T-cell (primary cell): ENCODE measurements around the gene SIGMAR1. TPM values are rescaled to one million over a fixed set of nuclear protein-coding genes. Genes with fewer than 3 reads are reported as not detected.

Experiments
- ATAC-seq, 4 experiments: fragments of 200-7000 bp in 3 of 4; fragments of 150-1000 bp in 1 of 4; cut with Tn5 transposase; replicated peaks in 1 of 4; 1 replicate in 3 of 4; 2 replicates in 1 of 4; pipeline ENCODE4 v1.10.0; 2021; ENCODE audit warnings: moderate library complexity in 3 of 4, mild to moderate bottlenecking in 2 of 4, moderate number of reproducible peaks in 1 of 4
- CTCF ChIA-PET, 2 donors: fragments of 300-600 bp; sonication (Branson Sonifier 250); formaldehyde crosslinking; loops; one replicate each; lab custom pipeline; 2022; ENCODE audit warnings: antibody characterized with exemption in 2 of 2; lab: Charles Lee
- POLR2A ChIA-PET, 2 donors: fragments of 300-600 bp; sonication (Branson Sonifier 250); formaldehyde crosslinking; loops; one replicate each; lab custom pipeline; 2022; ENCODE audit warnings: antibody characterized with exemption in 2 of 2; lab: Charles Lee
- DNase-seq, 35 experiments: peaks; one replicate each; pipeline versions ENCODE4 v3.0.0 to v3.0.0-alpha.2; 2013 to 2023
- H3K27ac ChIP-seq: one replicate; pipeline ENCODE4 v1.5.1; 2013; ENCODE audit warnings: low read length
- H3K27me3 ChIP-seq, 2 experiments: replicated peaks in 1 of 2; 1 replicate in 1 of 2; 2 replicates in 1 of 2; pipeline versions ENCODE4 v1.6.1 to v1.7.0; 2013; ENCODE audit warnings: low read length in 1 of 2, mixed read lengths in 1 of 2; ENCODE audit not compliant: control insufficient read depth in 2 of 2, insufficient read depth in 2 of 2; ENCODE audit errors: extremely low read depth in 1 of 2
- H3K36me3 ChIP-seq, 2 donors: 1 replicate in 1 of 2; 2 replicates in 1 of 2; pipeline versions ENCODE4 v1.6.1 to v1.7.0; 2013; ENCODE audit warnings: low read length in 1 of 2; ENCODE audit not compliant: control insufficient read depth in 2 of 2, insufficient read depth in 1 of 2; ENCODE audit errors: extremely low read depth in 1 of 2
- H3K4me1 ChIP-seq, 2 experiments: 1 replicate in 1 of 2; 2 replicates in 1 of 2; pipeline versions ENCODE4 v1.6.1 to v1.7.0; 2013; ENCODE audit warnings: low read length in 2 of 2, mixed read lengths in 1 of 2; ENCODE audit not compliant: insufficient read depth in 2 of 2, control insufficient read depth in 1 of 2; ENCODE audit errors: extremely low read depth in 1 of 2
- H3K4me3 ChIP-seq, 2 donors: 1 replicate in 1 of 2; 2 replicates in 1 of 2; pipeline versions ENCODE4 v1.5.1 to v1.7.0; 2013; ENCODE audit warnings: mild to moderate bottlenecking in 2 of 2, low read length in 1 of 2, moderate library complexity in 1 of 2; ENCODE audit not compliant: control insufficient read depth in 1 of 2; ENCODE audit errors: extremely low read depth in 1 of 2
- H3K9me3 ChIP-seq: 2 replicates; pipeline ENCODE4 v1.7.0; 2013
- H3K27ac Mint-ChIP-seq, 2 donors: one replicate each; pipeline ENCODE4 v1.8.0; 2020 to 2021; ENCODE audit warnings: mild to moderate bottlenecking in 2 of 2, mixed read lengths in 2 of 2
- H3K27me3 Mint-ChIP-seq, 2 donors: one replicate each; pipeline ENCODE4 v1.8.0; 2021 to 2022; ENCODE audit warnings: mixed read lengths in 2 of 2
- H3K36me3 Mint-ChIP-seq: one replicate; pipeline ENCODE4 v1.8.0; 2021; ENCODE audit warnings: mixed read lengths
- H3K4me1 Mint-ChIP-seq, 3 donors: one replicate each; pipeline ENCODE4 v1.8.0; 2020 to 2022; ENCODE audit warnings: mixed read lengths in 3 of 3, mild to moderate bottlenecking in 1 of 3
- H3K4me3 Mint-ChIP-seq, 3 donors: one replicate each; pipeline ENCODE4 v1.8.0; 2020 to 2022; ENCODE audit warnings: mild to moderate bottlenecking in 3 of 3, mixed read lengths in 3 of 3, moderate library complexity in 3 of 3
- H3K9me3 Mint-ChIP-seq, 3 donors: one replicate each; pipeline ENCODE4 v1.8.0; 2020 to 2022; ENCODE audit warnings: mixed read lengths in 3 of 3
- WGBS: methylation state at CpG from one replicate; pipeline ENCODE4 v1.1.5; 2013; ENCODE audit warnings: missing lambda C conversion rate; ENCODE audit not compliant: insufficient coverage; 5-methylcytosine and 5-hydroxymethylcytosine counted together
- total RNA-seq, 35 experiments: library from RNA in 6 of 35; stranded (reverse) in 6 of 35; fragments of 120-200 nt in 1 of 35; gene quantifications; one replicate each; pipeline versions ENCODE4 v1.2.1 to v1.2.4 and lab custom pipeline; 2013 to 2026

The SIGMAR1 gene
- total RNA-seq, 5 donors from 2014 or later (not counting 1 experiment from before 2014, with no cell fraction given) = 27.7 to 65.9 (median 60.9) TPM

DNA sequence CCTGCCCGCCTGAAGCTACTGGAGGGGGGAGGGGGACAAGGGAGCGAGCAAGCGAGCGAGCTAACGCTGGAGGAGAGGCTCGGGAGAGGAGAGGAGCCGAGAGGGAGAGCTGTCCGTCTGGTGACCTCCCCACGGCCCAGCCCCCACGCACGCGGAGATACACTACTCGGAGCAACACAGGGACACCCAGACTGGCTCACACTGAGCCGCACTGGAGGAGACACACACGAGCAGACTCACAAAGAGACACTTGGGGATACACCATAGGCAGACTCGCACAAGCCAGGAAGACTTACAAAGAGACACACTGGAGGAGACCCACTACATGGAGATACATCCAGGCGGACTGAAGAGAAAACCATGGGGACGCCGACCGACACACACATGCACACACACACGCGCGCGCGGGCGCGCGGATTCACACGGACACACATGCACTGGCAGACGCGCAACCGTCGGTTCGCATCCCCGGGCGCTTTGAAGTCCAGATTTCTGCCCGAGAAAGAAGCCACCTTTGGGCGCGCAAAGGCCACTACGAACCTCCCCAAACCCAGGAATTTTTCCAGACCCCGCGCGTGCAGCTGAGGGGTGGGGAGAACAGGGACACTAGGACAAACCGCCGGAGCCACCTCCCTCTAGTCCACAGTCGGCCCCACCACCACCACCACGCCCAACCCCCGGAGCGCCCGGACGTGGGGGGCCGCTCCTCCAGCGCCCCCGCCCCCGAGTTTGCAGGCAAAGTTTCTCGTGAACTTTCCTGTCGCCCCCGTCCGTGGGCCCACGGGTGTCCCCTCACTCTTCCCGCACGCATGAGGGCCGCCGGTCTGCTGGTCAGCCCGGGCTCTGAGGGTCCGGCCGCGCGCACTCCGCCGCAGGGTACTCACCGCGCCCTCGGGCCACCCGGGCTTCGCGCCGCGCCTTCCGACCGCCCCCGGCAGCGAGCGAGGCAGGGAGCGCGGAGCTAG is 48.6 kb downstream of the SIGMAR1 start:
- no peak overlapping the region for H3K27ac ChIP-seq

DNA sequence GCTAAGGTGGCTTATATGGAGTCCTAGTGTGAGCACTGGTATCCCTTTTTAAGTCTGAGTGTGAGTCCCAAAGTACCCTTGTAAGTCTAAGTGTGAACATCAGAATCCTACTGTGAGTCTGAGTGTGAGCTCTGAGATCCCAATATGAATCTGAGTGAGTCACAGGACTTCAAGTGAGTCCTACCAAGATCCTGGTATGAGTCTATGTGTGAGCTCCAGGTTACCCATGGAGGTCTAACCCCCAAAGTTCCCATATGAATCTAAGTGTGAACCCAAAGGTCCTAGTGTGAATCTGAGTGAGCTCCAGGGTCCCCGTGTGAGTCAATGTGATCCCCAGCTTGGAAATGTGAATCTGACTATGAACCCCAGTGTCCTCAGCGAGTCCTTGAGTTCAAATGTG is 50.3 kb downstream of the SIGMAR1 start:
- no peak overlapping the region for H3K4me3 Mint-ChIP-seq

More for the DNA sequence above, 48.6 kb downstream of the SIGMAR1 start:
- Mint-ChIP-seq H3K36me3 (no peaks in the 10 kb centered on the region), H3K27me3 (peaks cover 69 to 88% of the 10 kb centered on the region in 2 donors), H3K27ac (peak overlapping the region in 1 of 2 donors; percentile 62), H3K4me1 (peaks cover 23 to 35% (median 31%) of the 10 kb centered on the region in 3 donors), H3K9me3 (no peaks in the 10 kb centered on the region), H3K4me3 (peak overlapping the region; percentile 53 to 70 (median 66))
- Histone ChIP-seq H3K4me3 (no peak overlapping the region), H3K9me3 (no peaks in the 10 kb centered on the region), H3K36me3 (no peaks in the 10 kb centered on the region), H3K27me3 (peaks cover 24 to 85% of the 10 kb centered on the region in 2 experiments), H3K4me1 (peaks cover 0 to 32% of the 10 kb centered on the region in 2 experiments)
- ChIA-PET POLR2A (no interaction called here), CTCF (interaction anchor here (0.7 to 1.4 kb wide), 2 partner anchors 13 to 15 kb away, joined by 3 read pairs; no protein-coding TSS in a partner anchor)
- DNase-seq (no peak), ATAC-seq (no peak)
- WGBS = 3% methylated on average over 58 of the region's 86 CpGs

DNA sequence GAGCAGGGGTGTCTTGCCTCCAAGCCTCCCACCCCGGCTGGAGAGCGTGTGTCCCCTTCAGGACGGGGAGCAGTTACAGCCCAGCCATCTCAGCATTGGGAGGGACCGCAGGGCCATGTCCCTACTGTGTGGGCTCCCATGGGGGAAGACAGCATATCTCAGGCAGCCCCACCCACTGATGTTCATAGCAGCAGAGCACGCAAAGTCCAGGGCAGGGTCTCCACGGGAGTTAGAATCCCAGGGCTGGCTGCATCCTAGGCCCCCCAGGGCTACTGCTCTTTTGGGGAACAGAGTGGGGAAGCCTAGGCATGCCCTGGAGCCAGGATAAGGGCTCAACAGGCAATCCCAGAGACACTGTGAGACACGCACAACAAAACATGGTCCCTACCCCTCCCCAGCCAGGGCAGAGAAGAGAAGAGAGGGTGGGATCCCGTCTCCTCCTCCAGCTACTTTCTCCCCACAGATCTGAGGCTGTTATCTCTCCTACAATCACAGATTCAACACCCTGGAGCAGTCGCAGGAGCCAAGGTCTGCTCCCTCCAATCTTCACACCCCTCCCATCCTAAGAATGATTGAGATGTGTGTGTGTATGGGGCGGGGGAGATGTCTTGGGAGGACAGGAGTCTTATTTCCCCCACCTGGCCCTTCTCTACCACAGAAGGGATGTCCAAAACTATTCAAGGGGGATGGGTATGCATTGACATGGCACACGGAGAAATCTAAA is 51.5 kb downstream of the SIGMAR1 start:
- Histone ChIP-seq H3K9me3 (no peaks in the 10 kb centered on the region), H3K36me3 (no peaks in the 10 kb centered on the region), H3K4me1 (peaks cover 0 to 23% of the 10 kb centered on the region in 2 experiments), H3K27ac (no peak overlapping the region), H3K4me3 (no peak overlapping the region), H3K27me3 (peaks cover 26 to 68% of the 10 kb centered on the region in 2 experiments)
- H3K36me3 Mint-ChIP-seq = no peaks in the 10 kb centered on the region
- ChIA-PET CTCF (no interaction called here), POLR2A (interaction anchor here in 1 of 2 donors (0.5 kb wide), 1 partner anchor 1184 kb away, joined by 3 read pairs; no protein-coding TSS in a partner anchor)
- DNase-seq (no peak), ATAC-seq (no peak)
- peaks cover 18 to 23% (median 20%) of the 10 kb centered on the region in 3 donors for H3K4me1 Mint-ChIP-seq
- WGBS = 0% methylated on average over 5 of the region's 11 CpGs
- no peak overlapping the region for H3K27ac Mint-ChIP-seq
- H3K27me3 Mint-ChIP-seq = peaks cover 74 to 83% of the 10 kb centered on the region in 2 donors
- no peak overlapping the region for H3K4me3 Mint-ChIP-seq
- H3K9me3 Mint-ChIP-seq = no peaks in the 10 kb centered on the region

More for the DNA sequence above, 50.3 kb downstream of the SIGMAR1 start:
- Histone ChIP-seq H3K9me3 (no peaks in the 10 kb centered on the region), H3K4me1 (peaks cover 0 to 32% of the 10 kb centered on the region in 2 experiments), H3K4me3 (no peak overlapping the region), H3K36me3 (no peaks in the 10 kb centered on the region), H3K27me3 (peaks cover 26 to 78% of the 10 kb centered on the region in 2 experiments), H3K27ac (no peak overlapping the region)
- Mint-ChIP-seq H3K27me3 (peaks cover 71 to 87% of the 10 kb centered on the region in 2 donors), H3K9me3 (no peaks in the 10 kb centered on the region), H3K36me3 (no peaks in the 10 kb centered on the region), H3K4me1 (peaks cover 23 to 28% (median 25%) of the 10 kb centered on the region in 3 donors), H3K27ac (no peak overlapping the region)
- ATAC-seq (no peak), DNase-seq (no peak)
- ChIA-PET POLR2A (no interaction called here), CTCF (interaction anchor here in 1 of 2 donors (0.5 kb wide), 1 partner anchor 154 kb away, joined by 8 read pairs; no protein-coding TSS in a partner anchor)
- WGBS = 26% methylated on average over 2 of the region's 2 CpGs

DNA sequence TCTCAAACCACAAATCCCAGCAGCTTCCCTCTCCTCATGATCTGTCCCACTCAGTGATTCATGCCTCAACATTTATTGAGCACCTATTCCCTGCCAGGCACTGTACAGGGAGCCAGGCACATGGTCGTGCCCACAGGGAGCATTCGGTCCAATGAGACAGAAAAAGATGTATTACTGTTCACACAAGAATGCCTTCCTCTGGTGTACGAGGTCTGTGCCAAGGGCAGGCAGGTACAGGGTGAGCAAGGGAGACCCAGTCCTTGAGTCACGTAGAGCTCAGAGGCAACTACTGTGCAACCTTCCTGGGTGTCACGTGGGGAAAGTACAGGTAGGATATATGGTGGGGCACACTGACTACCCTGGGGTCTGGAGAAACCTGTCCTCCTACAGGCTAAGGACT is 52.6 kb downstream of the SIGMAR1 start:
- POLR2A ChIA-PET = no interaction called here
- H3K36me3 Mint-ChIP-seq = no peaks in the 10 kb centered on the region
- no peak for ATAC-seq
- Histone ChIP-seq H3K27ac (no peak overlapping the region), H3K9me3 (no peaks in the 10 kb centered on the region), H3K4me3 (no peak overlapping the region), H3K4me1 (peaks cover 0 to 11% of the 10 kb centered on the region in 2 experiments), H3K27me3 (peaks cover 26 to 68% of the 10 kb centered on the region in 2 experiments), H3K36me3 (no peaks in the 10 kb centered on the region)
- peaks cover 11 to 12% (median 12%) of the 10 kb centered on the region in 3 donors for H3K4me1 Mint-ChIP-seq
- peaks cover 78 to 83% of the 10 kb centered on the region in 2 donors for H3K27me3 Mint-ChIP-seq
- no peak overlapping the region for H3K4me3 Mint-ChIP-seq
- CTCF ChIA-PET = interaction anchor here in 1 of 2 donors (0.7 kb wide), 1 partner anchor 17 kb away, joined by 3 read pairs; no protein-coding TSS in a partner anchor
- WGBS = 56% methylated on average over 5 of the region's 5 CpGs
- no peak overlapping the region for H3K27ac Mint-ChIP-seq
- no peak for DNase-seq
- H3K9me3 Mint-ChIP-seq = no peaks in the 10 kb centered on the region

Other genes with a start within 250 kb of the SIGMAR1 start
- 10 to 100 TPM; 10.7 to 20.7 (median 18.7) TPM for gene FAM219A, start 179.2 kb downstream of the SIGMAR1 start, total RNA-seq
- not detected for gene DNAI1, start 179.0 kb downstream of the SIGMAR1 start, total RNA-seq
- gene ENHO, start 114.8 kb downstream of the SIGMAR1 start, total RNA-seq = under 1 TPM in 2 of 5 donors, not detected in 3; 0.32 to 0.35 TPM
- gene CNTFR, start 48.1 kb downstream of the SIGMAR1 start, total RNA-seq = not detected
- gene RPP25L, start 25.7 kb downstream of the SIGMAR1 start, total RNA-seq = 10 to 100 TPM in 4 of 5 donors, 1 to 10 TPM in 1; 9.3 to 28.6 (median 22.5) TPM
- gene DCTN3, start 17.3 kb downstream of the SIGMAR1 start, total RNA-seq = 10 to 100 TPM; 60.8 to 82.9 (median 69.0) TPM
- gene ARID3C, start 8.7 kb downstream of the SIGMAR1 start, total RNA-seq = under 1 TPM in 1 of 5 donors, not detected in 4; 0.38 TPM
- gene GALT, start 8.9 kb upstream of the SIGMAR1 start, total RNA-seq = 100 to 1,000 TPM; 177 to 255 (median 215) TPM
- gene IL11RA, start 14.4 kb upstream of the SIGMAR1 start, total RNA-seq = 100 to 1,000 TPM; 166 to 220 (median 180) TPM
- gene CCL27, start 24.9 kb upstream of the SIGMAR1 start, total RNA-seq = not detected
- not detected for gene CCL19, start 53.5 kb upstream of the SIGMAR1 start, total RNA-seq
- gene CCL21, start 72.3 kb upstream of the SIGMAR1 start, total RNA-seq = under 1 TPM in 2 of 5 donors, not detected in 3; 0.32 to 0.60 TPM